TTC549 (cell line): ENCODE measurements around the gene F7.

Experiments
- FAIRE-seq: peaks from 2 replicates; lab custom pipeline; 2012; peaks lifted over from hg19 to GRCh38; lab: Jason Lieb, UNC

Gene F7

DNA sequence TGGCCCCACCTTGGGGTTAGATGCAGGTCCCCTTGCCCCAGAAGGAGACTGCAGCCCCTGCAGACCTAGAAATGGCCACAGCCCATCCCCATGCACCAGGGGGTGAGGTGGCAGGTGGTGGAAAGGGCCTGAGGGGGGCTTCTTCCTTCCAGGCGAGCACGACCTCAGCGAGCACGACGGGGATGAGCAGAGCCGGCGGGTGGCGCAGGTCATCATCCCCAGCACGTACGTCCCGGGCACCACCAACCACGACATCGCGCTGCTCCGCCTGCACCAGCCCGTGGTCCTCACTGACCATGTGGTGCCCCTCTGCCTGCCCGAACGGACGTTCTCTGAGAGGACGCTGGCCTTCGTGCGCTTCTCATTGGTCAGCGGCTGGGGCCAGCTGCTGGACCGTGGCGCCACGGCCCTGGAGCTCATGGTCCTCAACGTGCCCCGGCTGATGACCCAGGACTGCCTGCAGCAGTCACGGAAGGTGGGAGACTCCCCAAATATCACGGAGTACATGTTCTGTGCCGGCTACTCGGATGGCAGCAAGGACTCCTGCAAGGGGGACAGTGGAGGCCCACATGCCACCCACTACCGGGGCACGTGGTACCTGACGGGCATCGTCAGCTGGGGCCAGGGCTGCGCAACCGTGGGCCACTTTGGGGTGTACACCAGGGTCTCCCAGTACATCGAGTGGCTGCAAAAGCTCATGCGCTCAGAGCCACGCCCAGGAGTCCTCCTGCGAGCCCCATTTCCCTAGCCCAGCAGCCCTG lies 12.8 kb downstream of the F7 start:
- no peak for FAIRE-seq

DNA sequence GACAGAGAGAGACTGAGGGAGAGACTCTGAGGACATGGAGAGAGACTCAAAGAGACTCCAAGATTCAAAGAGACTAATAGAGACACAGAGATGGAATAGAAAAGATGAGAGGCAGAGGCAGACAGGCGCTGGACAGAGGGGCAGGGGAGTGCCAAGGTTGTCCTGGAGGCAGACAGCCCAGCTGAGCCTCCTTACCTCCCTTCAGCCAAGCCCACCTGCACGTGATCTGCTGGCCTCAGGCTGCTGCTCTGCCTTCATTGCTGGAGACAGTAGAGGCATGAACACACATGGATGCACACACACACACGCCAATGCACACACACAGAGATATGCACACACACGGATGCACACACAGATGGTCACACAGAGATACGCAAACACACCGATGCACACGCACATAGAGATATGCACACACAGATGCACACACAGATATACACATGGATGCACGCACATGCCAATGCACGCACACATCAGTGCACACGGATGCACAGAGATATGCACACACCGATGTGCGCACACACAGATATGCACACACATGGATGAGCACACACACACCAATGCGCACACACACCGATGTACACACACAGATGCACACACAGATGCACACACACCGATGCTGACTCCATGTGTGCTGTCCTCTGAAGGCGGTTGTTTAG lies 13.7 kb downstream of the F7 start:
- FAIRE-seq: no peak

DNA sequence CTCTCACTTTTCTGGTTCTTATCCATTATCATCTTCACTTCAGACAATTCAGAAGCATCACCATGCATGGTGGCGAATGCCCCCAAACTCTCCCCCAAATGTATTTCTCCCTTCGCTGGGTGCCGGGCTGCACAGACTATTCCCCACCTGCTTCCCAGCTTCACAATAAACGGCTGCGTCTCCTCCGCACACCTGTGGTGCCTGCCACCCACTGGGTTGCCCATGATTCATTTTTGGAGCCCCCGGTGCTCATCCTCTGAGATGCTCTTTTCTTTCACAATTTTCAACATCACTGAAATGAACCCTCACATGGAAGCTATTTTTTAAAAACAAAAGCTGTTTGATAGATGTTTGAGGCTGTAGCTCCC lies 14.2 kb downstream of the F7 start:
- FAIRE-seq: no peak

DNA sequence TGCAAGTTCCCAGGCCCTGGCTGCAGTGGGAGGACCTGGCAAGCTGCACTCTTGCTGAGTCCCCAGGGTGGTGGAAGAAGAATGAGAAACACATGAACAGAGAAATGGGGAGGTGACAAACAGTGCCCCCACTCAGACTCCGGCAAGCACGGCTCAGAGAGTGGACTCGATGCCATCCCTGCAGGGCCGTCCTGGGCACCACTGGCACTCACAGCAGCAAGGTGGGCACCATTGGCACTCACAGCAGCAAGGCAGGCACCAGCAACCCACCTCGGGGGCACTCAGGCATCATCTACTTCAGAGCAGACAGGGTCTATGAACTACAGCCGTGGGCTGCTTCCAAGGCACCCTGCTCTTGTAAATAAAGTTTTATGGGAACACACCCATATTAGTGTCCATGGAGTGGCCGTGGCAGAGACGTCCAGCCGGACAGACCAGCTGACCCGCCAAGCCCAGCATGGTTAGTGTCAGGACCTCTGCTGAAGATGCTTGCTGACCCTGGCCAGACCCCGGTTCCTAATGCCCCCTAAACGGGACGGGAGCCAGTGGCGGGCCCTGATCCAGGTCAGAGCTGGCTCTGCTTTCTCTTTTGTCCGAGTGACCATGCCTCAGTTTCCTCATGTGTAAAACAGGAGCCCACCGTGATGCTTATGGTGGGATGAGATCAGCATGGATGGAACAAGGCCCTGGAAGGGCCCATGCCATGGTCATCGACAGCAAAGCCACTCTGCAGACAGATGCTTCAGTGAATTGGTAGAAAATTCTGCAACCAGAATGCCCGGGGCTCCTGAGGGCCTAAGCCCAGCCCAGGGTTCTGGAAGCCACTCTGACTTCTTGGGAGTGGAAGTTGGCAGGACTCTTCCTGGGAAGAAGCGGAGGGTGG lies 14.9 kb downstream of the F7 start:
- FAIRE-seq: no peak

DNA sequence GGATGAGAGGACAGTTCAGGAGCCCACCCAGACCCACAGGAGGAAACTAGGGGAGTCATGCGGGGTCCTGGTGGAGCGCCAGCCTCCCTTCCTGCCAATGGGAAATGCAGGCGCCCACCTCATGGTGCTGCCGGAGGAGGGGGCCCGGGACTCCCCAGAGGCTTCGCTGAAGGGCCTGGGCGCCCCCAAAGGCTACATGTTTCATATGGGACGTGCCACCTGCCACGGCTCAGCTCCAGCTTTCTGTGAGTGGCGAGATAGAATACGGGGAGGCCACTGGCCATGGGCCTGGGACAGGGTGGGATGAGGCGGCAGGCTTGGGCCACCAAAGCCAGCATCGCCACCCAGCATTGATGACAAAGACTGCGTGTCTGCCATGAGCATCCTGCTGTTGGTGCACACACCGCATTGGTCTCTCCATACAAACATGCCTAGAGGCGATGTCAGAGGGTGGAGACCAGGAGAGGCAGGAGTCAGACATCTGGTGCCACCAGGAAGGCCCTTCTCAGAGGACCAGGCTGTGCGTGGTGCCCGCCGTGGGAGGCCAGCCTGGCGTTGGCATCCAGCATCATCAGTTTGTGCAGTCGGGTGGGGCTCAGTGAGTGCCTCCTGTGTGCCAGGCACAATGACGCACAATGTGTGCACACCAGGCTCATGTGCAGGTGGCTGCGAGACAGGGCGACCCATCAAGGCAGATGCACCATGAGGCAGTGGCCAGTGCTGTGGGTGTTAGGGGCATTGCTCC lies 15.8 kb downstream of the F7 start:
- FAIRE-seq: no peak

DNA sequence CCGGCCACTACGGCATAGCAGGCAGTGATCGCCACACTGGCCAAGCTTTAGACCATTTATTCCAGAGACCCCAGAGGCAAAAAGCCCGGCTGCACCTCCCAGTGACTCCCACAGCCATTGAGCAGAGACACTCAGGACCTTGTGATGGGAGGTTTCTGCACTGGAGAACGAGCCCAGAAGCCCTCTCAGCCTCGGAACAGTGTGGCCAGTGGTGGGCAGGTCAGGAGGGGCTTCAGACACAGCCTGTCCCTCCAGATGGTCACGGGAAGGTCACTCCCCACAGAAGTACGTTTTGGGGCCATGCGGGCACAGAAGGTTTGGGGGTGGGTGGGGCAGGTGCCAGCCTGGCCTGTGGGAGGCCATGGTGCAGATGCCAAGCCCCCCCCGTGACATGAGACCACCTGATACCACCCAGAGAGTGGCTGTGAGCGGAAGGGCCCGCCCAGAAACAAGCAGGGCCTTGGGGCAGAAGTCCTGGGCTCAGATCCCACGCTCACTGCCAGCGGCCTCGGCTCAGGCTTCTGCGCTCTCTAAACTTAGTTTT lies 16.4 kb downstream of the F7 start:
- no peak for FAIRE-seq

DNA sequence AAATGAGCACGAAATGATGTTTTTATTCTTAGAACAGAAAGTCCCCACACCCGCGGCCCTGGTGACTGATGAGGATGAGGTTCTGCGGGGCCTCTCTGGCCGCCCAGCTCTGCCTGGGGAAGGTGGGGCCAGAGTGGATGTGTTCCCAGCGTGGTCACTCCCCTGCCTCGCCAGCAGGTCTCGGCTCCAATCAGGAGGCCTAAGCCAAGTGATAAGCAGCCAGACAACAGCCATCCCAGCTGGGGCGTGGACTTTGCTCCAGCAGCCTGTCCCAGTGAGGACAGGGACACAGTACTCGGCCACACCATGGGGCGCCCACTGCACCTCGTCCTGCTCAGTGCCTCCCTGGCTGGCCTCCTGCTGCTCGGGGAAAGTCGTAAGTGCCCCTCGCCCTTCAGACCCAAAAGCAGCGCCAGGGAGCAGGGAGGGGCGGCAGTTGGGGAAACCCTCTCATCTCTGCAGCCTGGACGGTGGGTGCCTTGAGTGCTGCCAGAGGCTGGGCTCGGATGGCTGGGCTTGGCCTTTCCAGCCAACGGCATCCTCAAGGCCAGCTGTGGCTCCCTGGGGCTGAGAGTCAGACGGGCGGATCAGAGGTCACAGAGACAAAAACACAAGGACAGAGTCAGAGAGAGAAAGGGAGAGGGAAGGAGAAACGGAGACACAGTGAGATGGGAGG lies 17.1 kb downstream of the F7 start, which contains the start of gene F10:
Gene F10 (plus strand): TSS at position 250 of the 676 bp plus-strand sequence. CDS start 57 bp downstream, at position 307.
- FAIRE-seq: no peak

DNA sequence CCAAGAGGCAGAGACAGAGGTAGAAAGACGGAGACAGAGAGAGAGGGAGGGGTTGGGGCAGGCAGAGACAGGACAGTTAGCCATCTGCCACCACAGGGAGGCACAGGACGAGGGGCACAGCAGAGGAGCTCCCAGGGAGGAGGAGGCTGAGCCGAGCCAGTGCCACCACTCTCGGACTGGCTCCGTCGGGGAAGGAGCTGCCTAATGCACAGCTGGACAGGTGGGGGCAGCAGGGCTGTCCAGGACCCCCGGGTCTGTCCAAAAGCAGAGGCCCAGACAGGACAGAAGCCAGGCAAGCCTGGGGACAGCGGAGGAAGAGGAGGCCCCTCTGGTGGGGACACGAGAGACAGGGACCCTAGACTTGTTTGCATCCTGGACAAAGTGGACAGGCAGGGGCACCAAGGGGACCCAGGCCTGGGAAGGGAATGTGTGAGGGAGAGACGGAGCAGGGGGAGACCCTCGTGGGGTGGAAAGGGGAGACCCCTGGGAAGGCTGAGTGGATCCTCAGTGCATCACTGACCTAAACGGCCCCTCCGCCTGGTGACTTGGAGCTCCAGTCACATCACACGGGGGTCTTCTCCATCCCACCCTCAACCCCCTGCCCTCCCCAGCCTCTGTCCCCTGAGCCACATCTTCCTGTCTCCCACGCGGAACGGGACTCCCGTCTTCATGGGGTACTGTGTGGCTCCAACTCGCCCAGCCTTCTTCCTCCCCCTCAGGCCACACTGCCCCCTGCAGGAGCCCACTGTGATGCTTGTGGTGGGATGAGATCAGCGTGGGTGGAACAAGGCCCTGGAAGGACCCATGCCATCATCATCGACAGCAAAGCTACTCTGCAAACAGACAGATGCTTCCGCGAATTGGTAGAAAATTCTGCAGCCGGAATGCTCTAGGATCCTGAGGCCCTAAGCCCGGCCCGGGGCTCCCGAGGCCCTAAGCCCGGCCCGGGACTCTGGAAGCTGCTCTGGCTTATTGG lies 17.9 kb downstream of the F7 start:
- FAIRE-seq: no peak

DNA sequence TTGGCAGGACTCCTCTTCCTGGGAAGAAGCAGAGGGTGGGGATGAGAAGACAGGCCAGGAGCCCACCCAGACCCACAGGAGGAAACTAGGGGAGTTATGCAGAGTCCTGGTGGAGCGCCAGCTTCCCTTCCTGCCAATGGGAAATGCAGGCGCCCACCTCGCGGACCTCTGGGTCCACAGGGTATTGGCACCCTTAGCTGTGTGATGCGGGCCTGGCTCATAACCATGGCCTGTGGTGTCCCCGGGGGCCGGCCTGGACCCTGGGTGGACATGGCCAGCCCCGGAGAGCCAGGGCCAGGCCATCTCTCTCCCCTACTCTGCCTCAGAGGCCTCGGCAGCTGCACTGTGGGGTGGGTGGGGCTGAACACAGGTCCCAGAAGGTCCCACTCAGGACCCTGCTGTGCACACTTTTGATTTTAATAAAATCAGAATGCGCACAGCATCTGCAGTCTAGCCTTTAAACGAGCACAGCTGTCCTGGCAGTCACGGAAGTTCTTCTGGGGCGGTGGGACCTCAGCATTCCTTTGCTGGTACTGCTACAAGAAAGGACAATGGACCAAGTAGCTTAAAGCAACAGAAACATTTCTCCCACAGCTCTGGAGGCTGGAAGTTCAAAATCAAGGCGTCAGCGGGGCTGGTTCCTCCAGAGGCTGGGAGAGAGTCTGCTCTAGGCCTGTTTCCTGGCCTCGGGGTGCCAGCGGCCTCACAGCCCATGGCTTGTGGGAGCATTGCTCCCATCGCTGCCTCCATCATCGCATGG lies 18.8 kb downstream of the F7 start:
- FAIRE-seq: no peak

DNA sequence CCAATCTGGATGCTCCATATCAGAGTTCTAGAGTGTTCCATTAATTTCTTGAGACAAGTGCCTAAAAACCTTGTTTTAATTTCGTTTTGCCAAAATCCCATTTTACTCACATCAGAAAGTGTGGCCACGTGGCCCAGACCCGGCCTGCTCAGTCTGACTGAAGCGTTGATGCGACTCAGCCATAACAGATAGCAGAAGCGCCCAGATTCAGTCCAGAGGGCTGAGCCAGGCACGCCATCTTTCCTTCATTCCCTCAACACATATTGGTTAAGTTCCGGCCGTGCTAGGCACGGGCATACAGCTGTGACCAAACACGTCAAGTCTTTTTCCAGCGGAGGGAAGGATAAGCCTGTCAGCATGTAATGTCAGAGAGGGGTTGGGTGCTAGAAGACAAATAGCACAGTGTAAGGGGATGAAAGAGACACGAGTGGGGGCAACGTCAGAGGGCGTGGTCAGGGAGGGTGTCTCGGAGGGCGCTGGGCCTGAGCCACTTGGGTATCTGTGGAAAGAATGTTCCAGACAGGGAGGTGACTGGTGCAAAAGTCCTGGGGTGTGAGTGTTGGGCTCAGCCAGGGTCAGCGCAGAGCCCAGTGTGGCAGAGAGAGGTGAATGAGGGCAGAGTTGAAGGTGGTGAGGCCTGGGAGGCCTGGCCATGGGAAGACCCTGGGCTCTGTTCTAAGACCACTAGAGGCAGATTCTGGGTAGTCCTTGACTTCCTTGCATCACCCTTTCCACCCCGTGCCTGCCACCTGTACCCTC lies 20.1 kb downstream of the F7 start:
- FAIRE-seq: no peak

DNA sequence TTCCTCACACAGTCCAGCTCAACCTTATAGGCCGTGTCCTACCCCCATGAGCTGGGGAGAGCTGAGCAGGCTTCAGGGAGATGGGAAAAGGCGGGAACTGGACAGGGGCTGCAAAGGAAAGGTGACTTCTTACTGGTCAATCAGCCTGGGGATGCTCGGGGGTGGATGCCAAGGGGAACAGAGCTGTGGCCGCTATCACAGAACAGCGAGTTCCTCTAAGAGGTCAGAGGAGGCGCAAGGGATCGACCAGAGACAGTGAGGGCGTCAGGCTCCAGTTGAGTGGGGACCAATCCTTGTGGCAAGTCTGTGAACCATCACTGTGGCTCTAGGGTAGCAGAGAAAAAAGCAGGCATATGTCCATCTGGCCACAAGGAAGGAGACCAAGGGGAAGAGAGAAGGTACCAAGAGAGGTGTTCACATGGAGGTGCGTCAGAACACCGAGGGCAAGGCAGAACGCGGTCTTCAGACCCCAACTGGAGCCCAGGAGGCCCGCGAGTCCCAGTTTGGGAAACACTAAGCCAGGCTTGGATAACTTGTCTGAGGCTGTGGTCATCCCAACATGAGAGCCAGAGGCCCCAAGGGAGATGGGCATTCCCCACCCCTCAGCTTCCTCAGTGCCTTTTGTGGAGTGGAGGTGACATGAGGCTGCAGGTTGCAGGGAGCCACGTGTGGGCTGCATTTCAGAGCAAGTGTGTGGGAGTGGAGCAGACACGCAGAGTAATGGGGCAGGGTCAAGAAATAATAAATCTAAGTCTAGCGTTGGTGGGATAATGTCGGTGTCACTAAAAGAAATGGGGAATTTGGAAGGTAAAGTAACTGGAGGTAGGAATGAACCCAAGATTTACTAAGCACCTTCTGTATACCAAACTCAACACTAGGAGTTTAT lies 20.9 kb downstream of the F7 start:
- FAIRE-seq: no peak

DNA sequence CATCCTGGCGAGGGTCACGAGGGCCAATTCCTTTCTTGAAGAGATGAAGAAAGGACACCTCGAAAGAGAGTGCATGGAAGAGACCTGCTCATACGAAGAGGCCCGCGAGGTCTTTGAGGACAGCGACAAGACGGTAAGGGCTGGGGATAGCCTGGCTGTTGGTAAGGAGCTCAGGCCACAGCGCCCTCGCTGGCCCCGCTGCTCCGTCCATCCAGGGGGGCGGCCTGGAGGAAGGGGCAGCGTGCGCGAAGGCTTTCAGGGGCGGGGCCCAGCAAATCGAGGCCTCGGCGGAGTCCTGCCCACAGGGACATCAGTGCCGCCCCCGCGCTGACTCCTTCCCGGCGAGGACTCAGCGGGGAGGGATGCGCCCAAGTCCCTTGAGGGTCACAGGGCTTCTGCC lies 23.9 kb downstream of the F7 start:
- no peak for FAIRE-seq

DNA sequence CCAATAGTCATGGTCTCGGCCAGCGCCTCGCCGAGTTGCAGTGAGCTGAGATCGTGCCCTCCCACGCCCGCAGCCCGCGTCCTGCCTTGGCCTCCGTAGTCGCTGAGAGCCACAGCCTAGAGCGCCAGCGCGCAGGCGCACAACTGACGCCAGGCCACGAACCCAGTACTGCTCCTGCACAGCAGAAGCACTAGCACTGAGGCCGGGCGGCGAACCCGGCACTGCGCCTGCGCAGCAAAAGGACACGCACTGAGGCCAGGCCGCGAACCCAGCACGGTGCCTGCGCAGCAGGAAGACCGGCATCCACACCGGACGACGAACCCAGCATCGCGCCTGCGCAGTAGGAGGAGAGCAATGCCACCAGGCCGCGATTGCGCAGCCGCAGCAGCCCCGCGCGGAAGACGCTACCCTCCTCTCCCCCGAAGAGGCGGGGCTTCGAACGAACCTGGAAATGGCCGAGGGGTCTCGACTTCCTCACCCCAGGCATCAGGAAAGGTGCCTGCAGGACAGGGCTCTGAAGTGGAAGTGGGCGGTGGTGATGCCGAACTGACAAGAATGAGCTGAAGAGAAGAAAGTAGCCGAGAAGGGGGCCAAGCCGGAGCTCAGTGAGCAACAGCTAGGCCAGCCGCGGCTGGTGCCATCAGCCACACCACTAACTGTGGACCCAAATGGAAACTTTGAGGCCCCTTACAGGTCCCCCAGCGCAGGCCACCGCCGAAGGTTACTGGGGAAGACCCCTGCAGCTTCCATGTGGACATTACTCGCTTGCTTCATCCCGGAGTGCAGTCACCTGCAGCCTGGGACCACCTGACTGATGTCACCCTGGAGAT lies 24.5 kb downstream of the F7 start:
- FAIRE-seq: no peak

DNA sequence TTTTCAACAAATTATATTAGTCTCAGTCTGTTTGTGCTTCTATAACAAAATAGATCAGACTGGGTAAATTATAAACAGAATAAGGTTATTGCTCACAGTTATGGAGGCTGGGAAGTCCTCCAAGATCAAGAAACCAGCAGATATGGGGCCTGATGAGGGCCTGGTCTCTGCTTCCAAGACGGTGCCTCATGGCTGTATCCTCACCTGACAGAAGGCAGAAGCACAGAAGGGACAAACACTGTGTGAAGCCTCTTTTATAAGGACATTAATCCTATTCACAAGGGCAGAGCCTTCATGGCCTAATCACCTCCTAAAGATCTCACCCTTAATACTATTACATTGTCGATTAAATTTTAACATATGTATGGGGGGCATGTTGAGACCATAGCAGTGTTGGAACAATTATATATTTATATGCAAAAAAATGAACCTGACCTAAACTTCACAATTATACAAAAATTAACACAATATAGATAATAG lies 29.7 kb downstream of the F7 start:
- FAIRE-seq: no peak

DNA sequence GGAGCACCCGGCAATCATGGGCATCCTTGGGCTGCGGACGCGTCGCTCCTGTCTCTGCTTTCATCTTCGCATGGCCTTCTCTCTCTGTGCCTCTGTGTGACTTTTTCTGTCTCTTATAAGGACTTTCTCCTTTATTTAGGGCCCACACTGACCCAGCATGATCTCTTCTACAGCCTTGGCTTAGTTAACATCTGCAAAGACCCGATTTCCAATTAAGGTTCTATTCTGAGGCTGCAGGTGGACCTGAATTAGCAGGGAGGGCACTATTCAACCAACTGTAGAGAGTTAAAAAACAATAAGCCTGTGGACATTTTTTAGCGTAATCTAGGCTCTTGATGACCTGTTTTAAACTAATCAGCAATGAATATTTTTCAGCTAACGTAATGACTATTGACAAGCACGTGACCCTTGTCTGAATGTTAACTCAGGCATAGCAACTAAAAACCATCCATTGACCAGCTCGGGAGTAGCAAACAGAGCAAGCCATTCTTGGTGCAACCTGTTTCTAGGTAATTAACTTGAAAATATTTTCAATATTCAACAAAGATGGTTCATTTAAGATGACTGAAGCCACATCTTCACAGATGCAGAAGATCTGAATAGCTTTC lies 32.2 kb downstream of the F7 start:
- no peak for FAIRE-seq
